A673 (cell line): ENCODE results near the gene NR1I3.

ENCODE experiments used
- EZH2 ChIP-seq: fragments of 200-600 bp; sonication (generic); IDR thresholded peaks from 2 replicates; pipeline ENCODE4 v1.6.1; 2017; ENCODE audit warnings: borderline replicate concordance, low read depth, mild to moderate bottlenecking, mixed read lengths, antibody characterized with exemption, low read length; ENCODE audit not compliant: poor library complexity, severe bottlenecking
- TF ChIP-seq, protein P1 (sequence below): fragments of 300-800, 200-600 bp; sonication (generic); conservative IDR thresholded peaks from 2 replicates; pipeline ENCODE4 v1.5.1; 2017; ENCODE audit warnings: low read depth, mild to moderate bottlenecking, antibody characterized with exemption, low read length, moderate library complexity, mixed read lengths

GRCh38 chr1:161225178-161225533 is 12.8 kb downstream of the NR1I3 start:
- TF ChIP-seq, protein P1, sequence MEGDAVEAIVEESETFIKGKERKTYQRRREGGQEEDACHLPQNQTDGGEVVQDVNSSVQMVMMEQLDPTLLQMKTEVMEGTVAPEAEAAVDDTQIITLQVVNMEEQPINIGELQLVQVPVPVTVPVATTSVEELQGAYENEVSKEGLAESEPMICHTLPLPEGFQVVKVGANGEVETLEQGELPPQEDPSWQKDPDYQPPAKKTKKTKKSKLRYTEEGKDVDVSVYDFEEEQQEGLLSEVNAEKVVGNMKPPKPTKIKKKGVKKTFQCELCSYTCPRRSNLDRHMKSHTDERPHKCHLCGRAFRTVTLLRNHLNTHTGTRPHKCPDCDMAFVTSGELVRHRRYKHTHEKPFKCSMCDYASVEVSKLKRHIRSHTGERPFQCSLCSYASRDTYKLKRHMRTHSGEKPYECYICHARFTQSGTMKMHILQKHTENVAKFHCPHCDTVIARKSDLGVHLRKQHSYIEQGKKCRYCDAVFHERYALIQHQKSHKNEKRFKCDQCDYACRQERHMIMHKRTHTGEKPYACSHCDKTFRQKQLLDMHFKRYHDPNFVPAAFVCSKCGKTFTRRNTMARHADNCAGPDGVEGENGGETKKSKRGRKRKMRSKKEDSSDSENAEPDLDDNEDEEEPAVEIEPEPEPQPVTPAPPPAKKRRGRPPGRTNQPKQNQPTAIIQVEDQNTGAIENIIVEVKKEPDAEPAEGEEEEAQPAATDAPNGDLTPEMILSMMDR: no peak
- no peak for TF ChIP-seq EZH2
